HS-5 (cell line): ENCODE measurements around the gene TTC14.

Experiments
- DNase-seq: peaks from one replicate; pipeline ENCODE4 v3.0.0-alpha.2; 2012; ENCODE audit warnings: low read depth

TTC14 gene

DNA sequence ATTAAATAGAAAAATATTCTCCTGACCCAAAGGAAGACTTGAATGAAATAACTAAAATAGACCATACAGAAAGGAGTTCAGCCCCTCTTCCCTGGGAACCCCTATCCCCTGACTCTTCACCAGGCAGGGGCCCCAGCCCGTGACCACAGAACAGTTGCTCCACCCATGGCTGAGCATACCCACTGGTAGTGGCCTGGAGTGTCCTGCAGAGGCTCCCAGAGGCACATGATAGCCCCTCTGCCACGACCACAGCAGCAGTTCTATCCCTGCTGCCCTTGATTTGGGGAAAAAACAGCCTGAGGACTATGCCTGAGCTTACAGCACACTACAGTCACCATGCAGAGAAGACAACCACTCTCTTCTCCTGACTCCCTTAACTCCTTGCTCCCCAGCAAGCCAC lies 31.8 kb downstream of the TTC14 start:
- DNase-seq: no peak

DNA sequence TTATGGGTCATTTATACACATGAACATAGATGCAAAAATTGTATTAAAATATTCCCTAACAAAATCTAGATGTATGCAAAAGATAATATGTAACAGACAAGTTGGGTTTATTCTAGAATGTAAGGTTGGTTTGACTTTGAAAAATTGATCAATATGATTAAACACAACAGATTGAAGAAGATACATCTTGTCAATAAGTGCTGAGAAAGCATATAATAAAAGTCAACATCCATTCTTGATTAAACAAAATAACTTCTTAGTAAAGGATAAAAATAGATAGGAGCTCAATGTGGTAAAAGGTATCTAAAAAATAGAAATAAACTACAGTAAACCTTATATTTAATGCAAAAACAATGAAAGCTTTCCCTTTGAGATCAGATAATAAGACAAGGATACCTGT lies 39.0 kb downstream of the TTC14 start:
- no peak for DNase-seq

DNA sequence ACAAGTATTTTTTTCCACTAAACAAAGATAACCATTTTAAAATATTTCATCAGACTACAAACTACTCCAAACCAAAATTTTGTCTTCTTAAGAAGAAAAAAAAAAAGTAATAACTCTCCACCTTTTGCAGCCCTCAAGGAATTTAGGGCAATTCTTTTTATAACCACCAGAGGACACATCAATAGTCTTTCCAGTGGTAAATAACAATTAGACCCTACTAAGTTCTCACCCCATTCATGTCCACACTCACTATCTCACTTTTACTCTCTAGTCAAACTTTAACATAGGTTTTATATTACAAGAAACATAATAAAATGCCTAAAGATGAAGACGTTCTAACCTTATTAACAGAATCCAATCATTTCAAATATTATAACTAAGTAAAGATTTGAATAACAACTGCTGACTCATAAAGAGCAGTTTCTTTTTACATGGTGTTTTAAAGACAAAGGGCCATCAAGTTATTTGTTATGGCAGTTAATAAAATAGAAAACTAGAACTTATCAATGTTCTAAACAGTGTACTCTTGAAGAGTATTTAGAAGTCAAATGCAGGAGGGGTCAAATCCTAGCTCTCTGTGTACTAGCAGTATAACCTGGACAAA lies 44.3 kb downstream of the TTC14 start:
- DNase-seq: no peak

DNA sequence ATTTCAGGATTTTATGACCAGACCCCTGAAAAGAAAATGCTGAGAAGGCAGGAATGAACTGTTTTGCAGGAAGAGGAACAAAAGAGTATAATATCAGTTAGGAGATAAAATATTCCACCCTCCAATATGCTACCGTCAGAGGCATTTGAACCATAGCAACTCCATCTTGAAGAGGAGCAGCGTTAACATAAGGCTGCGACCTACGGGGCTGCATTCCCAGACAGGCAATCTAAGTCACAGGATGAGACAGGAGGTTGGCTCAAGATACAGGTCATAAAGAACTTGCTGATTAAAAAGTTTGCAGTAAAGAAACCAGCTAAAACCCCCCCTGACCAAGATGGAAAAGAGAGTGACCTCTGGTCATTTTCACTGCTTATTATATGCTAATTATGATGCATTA lies 54.4 kb downstream of the TTC14 start:
- no peak for DNase-seq

DNA sequence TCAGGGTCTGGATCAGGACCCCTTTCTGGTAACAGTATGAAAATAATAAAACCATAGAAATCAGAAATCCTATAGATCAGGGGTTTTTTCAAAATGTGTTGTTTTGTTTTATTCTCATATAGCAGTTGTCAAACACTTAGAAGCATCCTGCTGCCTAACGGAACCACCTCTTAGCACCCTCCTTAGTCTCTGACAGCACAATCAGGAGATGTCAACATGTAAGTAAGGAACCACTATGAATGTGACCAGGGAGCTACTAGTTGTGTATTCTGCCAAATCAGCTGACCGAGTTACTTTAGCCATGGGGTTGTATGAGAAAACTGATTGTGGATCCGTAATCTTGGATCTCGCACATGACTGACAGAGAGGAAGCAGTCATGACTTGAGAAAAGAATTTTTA lies 55.1 kb downstream of the TTC14 start:
- no peak for DNase-seq
